CD4-positive, alpha-beta T cell (primary cell): Measurements from ENCODE around the gene SELENOS. TPM values are rescaled to one million over a fixed set of nuclear protein-coding genes. Genes with fewer than 3 reads are reported as not detected.

ENCODE experiments used
- ATAC-seq: fragments of 200-7000 bp; cut with Tn5 transposase; one replicate; pipeline ENCODE4 v1.10.0; 2022; ENCODE audit warnings: mild to moderate bottlenecking; ENCODE audit not compliant: poor library complexity
- CTCF ChIA-PET: fragments of 350-600 bp; sonication (Branson Sonifier 250); formaldehyde crosslinking; loops from one replicate; lab custom pipeline; 2021; ENCODE audit warnings: antibody characterized with exemption, inconsistent platforms; lab: Charles Lee
- POLR2A ChIA-PET: fragments of 350-600 bp; sonication (Branson Sonifier 250); formaldehyde crosslinking; loops from one replicate; lab custom pipeline; 2021; ENCODE audit warnings: antibody characterized with exemption, inconsistent platforms; lab: Charles Lee
- DNase-seq, 14 experiments: peaks; one replicate each; pipeline ENCODE4 v3.0.0-alpha.2; 2013 to 2020; ENCODE audit warnings: mixed read lengths in 2 of 14
- H3K27ac ChIP-seq, 2 donors: one replicate each; pipeline versions ENCODE4 v1.5.1 to v1.7.0; 2013; ENCODE audit warnings: low read length in 2 of 2, low read depth in 1 of 2, mild to moderate bottlenecking in 1 of 2
- H3K27me3 ChIP-seq, 2 experiments: 1 replicate in 1 of 2; 2 replicates in 1 of 2; pipeline versions ENCODE4 v1.6.1 to v1.7.0; 2013; ENCODE audit warnings: low read length in 2 of 2, control low read depth in 1 of 2, mild to moderate bottlenecking in 1 of 2, moderate library complexity in 1 of 2; ENCODE audit not compliant: insufficient read depth in 2 of 2, control insufficient read depth in 1 of 2
- H3K36me3 ChIP-seq: one replicate; pipeline ENCODE4 v1.6.1; 2013; ENCODE audit warnings: low read length, control low read depth; ENCODE audit not compliant: insufficient read depth
- H3K4me1 ChIP-seq: one replicate; pipeline ENCODE4 v1.6.1; 2013; ENCODE audit warnings: low read length, control low read depth; ENCODE audit not compliant: insufficient read depth
- H3K4me3 ChIP-seq: one replicate; pipeline ENCODE4 v1.5.1; 2013; ENCODE audit warnings: mild to moderate bottlenecking, low read length, moderate library complexity
- H3K9me3 ChIP-seq, 2 experiments: 1 replicate in 1 of 2; 2 replicates in 1 of 2; pipeline versions ENCODE4 v1.6.1 to v1.7.0; 2013; ENCODE audit warnings: low read length in 2 of 2, mild to moderate bottlenecking in 2 of 2, control low read depth in 1 of 2, moderate library complexity in 1 of 2; ENCODE audit not compliant: control insufficient read depth in 1 of 2, insufficient read depth in 1 of 2
- H3K27ac Mint-ChIP-seq: one replicate; pipeline ENCODE4 v1.8.0; 2020; ENCODE audit warnings: mixed read lengths
- H3K27me3 Mint-ChIP-seq: one replicate; pipeline ENCODE4 v1.8.0; 2021; ENCODE audit warnings: mixed read lengths
- H3K36me3 Mint-ChIP-seq: one replicate; pipeline ENCODE4 v1.8.0; 2021; ENCODE audit warnings: low read depth, mixed read lengths
- H3K4me1 Mint-ChIP-seq: one replicate; pipeline ENCODE4 v1.8.0; 2021; ENCODE audit warnings: low read depth, mixed read lengths
- H3K4me3 Mint-ChIP-seq: one replicate; pipeline ENCODE4 v1.8.0; 2020; ENCODE audit warnings: mild to moderate bottlenecking, mixed read lengths
- H3K9me3 Mint-ChIP-seq: one replicate; pipeline ENCODE4 v1.8.0; 2020; ENCODE audit warnings: mixed read lengths
- CTCF ChIP-seq: fragments of 200-600 bp; IDR thresholded peaks from one replicate; pipeline ENCODE4 v1.8.0; 2022; ENCODE audit warnings: antibody characterized with exemption, mild to moderate bottlenecking
- intact Hi-C, 2 experiments: fragments of 100-400 bp; cut with DNase I in 1 of 2; cut with micrococcal nuclease in 1 of 2; formaldehyde crosslinking; loops; one replicate each; pipeline versions ENCODE4 v1.15.1 to v1.9.0; 2023 to 2025; cut with DNase I, micrococcal nuclease
- total RNA-seq, 174 experiments: library from RNA in 2 of 174; stranded (reverse) in 2 of 174; gene quantifications; one replicate each; pipeline ENCODE4 v1.2.3 and lab custom pipeline; 2021 to 2026

Gene SELENOS
- total RNA-seq, 2 experiments from 2014 or later = 41.7 to 48.5 TPM

- no peak overlapping the region for H3K27ac ChIP-seq
- no peaks in the 10 kb centered on the region for H3K9me3 Mint-ChIP-seq
- H3K4me3 Mint-ChIP-seq = no peak overlapping the region
- no peaks in the 10 kb centered on the region for H3K4me1 ChIP-seq
- no peak overlapping the region for H3K27ac Mint-ChIP-seq
- H3K4me1 Mint-ChIP-seq = no peaks in the 10 kb centered on the region
- intact Hi-C loops = no loop called here
- H3K36me3 ChIP-seq = peaks cover 9% of the 10 kb centered on the region
- no peaks in the 10 kb centered on the region for H3K27me3 ChIP-seq
- peaks cover 6% of the 10 kb centered on the region for H3K27me3 Mint-ChIP-seq
- no peak for ATAC-seq
- ChIA-PET CTCF (no interaction called here), POLR2A (interaction anchor here (0.7 kb wide), 1 partner anchor 14 kb away, joined by 3 read pairs; the partner anchor contains the start of gene CHSY1)
- TF ChIP-seq CTCF = no peak
- peaks cover 22% of the 10 kb centered on the region for H3K36me3 Mint-ChIP-seq
- DNase-seq = no peak
- no peak overlapping the region for H3K4me3 ChIP-seq
- H3K9me3 ChIP-seq = no peaks in the 10 kb centered on the region
Observed at GRCh38 chr15:101266034-101266433, 11.3 kb downstream of the SELENOS start.

- CTCF ChIA-PET = no interaction called here
- POLR2A ChIA-PET = no interaction called here
- Mint-ChIP-seq H3K27me3 (peaks cover 9% of the 10 kb centered on the region), H3K4me1 (no peaks in the 10 kb centered on the region), H3K27ac (no peak overlapping the region), H3K4me3 (no peak overlapping the region), H3K36me3 (peaks cover 13% of the 10 kb centered on the region), H3K9me3 (no peaks in the 10 kb centered on the region)
- Histone ChIP-seq H3K27ac (no peak overlapping the region), H3K27me3 (no peaks in the 10 kb centered on the region), H3K4me1 (no peaks in the 10 kb centered on the region), H3K9me3 (no peaks in the 10 kb centered on the region), H3K36me3 (peaks cover 3% of the 10 kb centered on the region), H3K4me3 (no peak overlapping the region)
- DNase-seq = no peak
- no peak for TF ChIP-seq CTCF
- no peak for ATAC-seq
- intact Hi-C loops = no loop called here
Observed at GRCh38 chr15:101264911-101265641, 12.2 kb downstream of the SELENOS start.

GRCh38 chr15:101264011-101264410 lies 13.3 kb downstream of the SELENOS start:
- no peaks in the 10 kb centered on the region for H3K9me3 Mint-ChIP-seq
- ChIA-PET CTCF (no interaction called here), POLR2A (no interaction called here)
- TF ChIP-seq CTCF = no peak
- intact Hi-C loops = no loop called here
- DNase-seq (no peak), ATAC-seq (no peak)
- peaks cover 17% of the 10 kb centered on the region for H3K27me3 Mint-ChIP-seq
- H3K27ac Mint-ChIP-seq = no peak overlapping the region
- H3K4me1 Mint-ChIP-seq = no peaks in the 10 kb centered on the region
- Histone ChIP-seq H3K4me1 (no peaks in the 10 kb centered on the region), H3K27me3 (no peaks in the 10 kb centered on the region), H3K27ac (no peak overlapping the region), H3K4me3 (no peak overlapping the region), H3K36me3 (peaks cover under 1% of the 10 kb centered on the region), H3K9me3 (no peaks in the 10 kb centered on the region)
- peaks cover 3% of the 10 kb centered on the region for H3K36me3 Mint-ChIP-seq
- H3K4me3 Mint-ChIP-seq = no peak overlapping the region
